ENCODE measurements around the gene CEPT1.
A peak's percentile ranks its signal among the peaks of the same experiment; 100 is the strongest.
"Not testable (repeated sequence)": the region's sequence is repeated elsewhere in the genome, so short reads cannot be mapped to it uniquely, and the experiment has no call there.

Gene CEPT1

DNA sequence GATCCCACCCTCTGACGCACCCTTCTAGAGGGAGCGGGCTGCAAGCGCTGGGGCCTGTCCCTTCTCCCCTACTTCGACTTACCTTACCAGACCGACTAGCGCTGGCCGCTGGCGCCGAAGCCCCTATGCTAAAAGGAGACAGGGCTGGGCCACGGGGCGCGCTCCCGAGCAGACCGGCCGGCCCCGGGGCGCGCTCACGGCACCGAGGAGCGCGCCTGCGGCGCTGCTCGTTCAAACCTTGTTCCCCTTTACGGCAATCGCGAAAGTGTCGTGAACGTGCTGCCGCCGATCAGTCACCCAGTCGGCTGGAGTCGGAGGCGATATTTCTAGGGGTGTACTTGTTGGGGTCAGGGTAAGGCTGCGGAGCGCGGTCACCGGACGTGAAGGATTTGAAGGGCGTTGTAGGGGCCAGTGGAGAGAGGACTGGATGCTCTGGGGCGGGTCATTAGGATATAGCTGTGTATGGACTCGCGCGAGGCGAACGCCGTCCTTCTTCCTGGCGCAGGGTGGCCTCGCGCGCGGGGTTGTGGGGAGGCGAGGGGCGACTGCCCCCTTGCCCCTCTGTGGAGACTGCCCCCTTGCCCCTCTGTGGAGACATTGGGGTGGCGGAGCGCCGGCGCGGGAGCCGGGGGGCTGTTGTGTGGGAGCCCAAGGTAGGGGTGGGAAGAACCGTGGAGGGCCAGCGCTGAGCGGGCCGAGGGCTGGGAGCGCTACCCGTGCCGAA is at the start of gene CEPT1, which contains the start of gene DRAM2:
TSS of gene CEPT1 (plus strand) at position 268 of the 724 bp plus-strand sequence. CDS start 7,492 bp downstream, outside the sequence.
TSS of gene DRAM2 (minus strand) at position 138 of the 724 bp plus-strand sequence. CDS start 8,539 bp downstream, outside the sequence.
- peak; percentile 92 for DNase-seq

DNA sequence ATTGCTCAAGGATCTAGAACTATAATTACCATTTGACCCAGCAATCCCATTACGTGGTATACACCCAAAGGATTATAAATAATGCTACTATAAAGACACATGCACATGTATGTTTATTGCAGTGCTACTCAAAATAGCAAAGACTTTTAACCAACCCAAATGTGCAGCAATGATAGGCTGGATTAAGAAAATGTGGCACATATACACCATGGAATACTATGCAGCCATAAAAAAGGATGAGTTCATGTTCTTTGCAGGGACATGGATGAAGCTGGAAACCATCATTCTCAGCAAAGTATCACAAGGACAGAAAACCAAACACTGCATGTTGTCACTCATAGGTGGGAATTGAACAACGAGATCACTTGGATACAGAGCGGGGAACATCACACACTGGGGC is 44.6 kb upstream of the CEPT1 start:
- DNase-seq: not testable (repeated sequence)

- no peak for DNase-seq
These were observed 42.5 kb upstream of the CEPT1 start for GRCh38 chr1:111097356-111098099.

DNA sequence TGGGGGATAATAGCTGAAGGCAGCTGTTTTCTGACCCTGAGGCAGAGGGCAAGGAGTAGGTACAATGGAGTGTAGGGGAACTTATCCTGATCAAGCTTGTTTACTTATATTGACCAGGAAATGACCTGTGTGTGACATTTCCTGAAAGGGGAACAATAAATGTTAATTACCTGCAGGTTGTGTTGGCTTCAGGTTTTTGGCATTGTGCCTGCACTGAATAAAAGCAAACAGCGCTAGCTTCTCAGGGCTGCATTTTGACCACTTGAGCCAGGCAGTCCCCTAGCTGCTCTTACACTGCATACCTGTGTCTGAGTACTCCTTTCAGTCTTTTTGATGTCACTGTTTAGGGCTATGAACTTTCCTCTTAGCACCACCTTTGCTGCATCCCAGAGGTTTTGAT is 40.7 kb upstream of the CEPT1 start:
- peak; percentile 16 for DNase-seq

DNA sequence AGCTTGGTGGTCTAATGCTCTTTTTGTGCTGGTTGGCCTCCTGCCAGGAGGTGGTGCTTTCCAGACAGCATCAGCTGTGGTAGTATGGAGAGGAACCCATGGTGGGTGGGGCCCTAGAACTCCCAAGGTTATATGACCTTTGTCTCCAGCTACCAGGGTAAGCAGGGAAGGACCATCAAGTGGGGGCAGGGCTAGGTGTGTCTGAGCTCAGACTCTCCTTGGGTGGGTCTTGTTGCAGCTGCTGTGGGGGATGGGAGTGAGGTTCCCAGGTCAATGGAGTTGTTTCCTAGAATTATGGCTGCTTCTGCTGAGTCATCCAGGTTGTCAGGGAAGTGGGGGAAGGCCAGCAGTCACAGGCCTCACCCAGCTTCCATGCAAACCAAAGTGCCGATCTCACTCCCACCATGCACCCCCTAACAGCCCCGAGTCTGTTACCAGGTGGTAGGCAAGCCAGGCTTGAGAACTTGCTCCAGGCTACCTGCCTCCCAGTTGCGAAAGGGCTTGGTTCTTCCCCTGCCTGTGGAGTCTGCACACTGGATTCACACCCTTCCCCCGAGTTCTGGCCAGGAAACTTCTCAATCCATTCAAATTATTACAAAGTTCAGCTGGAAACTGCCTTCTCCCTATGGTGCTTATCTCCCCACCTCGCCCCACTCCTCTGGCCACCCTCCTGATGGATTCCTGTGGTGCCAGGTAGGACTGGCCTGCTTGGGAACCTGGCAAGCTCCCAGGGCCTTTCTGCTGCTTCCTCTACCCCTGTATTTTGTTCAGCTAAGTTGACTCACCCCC is 38.0 kb upstream of the CEPT1 start:
- no peak for DNase-seq

DNA sequence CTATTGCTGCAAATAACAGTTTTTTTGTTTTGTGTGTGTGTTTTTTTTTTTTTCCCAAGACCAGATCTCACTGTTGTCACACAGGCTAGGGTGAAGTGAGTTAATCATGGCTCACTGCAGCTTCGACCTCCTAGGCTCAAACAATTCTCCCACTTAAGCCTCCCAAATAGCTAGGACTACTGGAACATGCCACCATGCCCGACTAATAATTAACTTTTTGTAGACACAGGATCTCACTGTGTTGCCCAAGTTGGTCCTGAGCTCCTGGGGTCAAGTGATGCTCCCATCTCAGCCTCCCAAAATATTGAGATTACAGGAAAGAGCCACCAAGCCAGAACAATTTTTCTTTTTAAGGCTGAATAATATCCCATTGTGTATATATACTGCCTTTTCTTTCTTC is 35.0 kb upstream of the CEPT1 start:
- DNase-seq: no peak

- no peak for DNase-seq
These were observed 29.7 kb upstream of the CEPT1 start for GRCh38 chr1:111110197-111110899.

- no peak for DNase-seq
These were observed 23.5 kb upstream of the CEPT1 start for GRCh38 chr1:111116496-111116895.

GRCh38 chr1:111126354-111126753 is 13.7 kb upstream of the CEPT1 start:
- DNase-seq: no peak

DNA sequence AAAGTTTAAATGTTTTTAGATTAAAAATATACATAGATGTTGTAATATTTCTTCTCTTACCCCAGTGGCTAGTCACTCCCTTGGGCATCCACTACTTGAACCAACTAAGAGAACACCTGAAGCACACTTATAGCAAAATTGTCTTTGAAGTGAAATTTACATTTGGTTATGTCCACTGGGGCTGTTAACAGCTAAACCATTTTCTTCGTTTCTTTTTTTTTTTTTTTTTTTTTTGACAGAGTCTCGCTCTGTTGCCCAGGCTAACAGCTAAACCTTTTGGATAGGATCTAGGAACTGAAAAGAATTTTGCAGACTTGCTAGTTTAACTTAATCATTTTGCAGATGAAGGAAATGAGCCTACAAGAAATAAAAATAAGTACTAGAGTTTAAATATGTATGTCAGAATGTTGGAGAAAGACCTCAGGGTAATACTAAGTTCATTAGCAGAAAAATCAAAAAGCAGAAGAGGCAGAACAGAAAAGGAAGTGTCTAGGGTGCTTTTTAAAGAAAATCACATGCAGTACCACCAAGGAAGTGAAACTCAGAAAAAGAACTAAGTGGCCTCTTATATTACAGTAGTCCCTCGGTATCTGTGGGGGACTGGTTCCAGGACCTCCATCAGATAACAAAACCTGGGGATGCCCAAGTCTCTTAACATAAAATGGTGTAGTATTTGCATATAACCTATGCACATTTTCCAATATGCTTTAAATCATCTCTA is 11.9 kb upstream of the CEPT1 start:
- no peak for DNase-seq

- DNase-seq: no peak
These were observed 10.6 kb upstream of the CEPT1 start for GRCh38 chr1:111129376-111129775.

GRCh38 chr1:111131693-111132092 is 8.3 kb upstream of the CEPT1 start:
- DNase-seq: no peak

DNA sequence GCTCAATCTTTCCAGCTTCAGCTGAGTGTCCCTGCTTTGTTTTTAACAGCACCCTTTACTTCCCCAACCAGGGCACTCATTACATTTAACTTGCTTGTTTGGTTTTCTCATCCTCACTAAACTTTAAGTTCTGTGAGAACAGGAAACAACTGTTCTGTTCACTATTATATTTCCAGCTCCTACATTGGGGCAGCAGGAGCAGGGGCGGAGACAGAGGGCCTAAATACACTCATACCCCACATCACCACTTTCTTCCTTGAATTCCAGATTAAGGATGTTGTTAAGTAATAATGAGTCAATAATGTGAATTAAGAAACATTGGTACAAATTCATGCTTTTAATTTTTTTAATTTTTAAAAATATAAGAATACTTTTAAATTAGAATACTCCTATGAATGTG is 6.2 kb upstream of the CEPT1 start:
- DNase-seq: no peak

- DNase-seq: peak; percentile 79
These were observed 583 bp upstream of the CEPT1 start for GRCh38 chr1:111139324-111139955.

DNA sequence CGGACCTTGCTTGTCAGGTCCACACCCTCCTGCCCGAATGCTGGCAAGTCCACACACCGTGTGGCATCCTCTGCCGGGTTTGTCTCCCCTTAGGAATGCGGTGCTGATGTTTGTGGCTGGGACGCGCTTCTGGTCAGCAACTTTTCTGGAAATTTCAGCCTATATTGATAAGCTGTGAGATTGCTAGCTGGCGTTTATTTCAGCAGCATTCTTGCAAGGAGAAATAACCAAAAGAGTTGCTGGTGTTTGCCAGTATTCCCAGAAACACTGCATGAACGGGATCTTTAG is 601 bp downstream of the CEPT1 start:
- DNase-seq: no peak

DNA sequence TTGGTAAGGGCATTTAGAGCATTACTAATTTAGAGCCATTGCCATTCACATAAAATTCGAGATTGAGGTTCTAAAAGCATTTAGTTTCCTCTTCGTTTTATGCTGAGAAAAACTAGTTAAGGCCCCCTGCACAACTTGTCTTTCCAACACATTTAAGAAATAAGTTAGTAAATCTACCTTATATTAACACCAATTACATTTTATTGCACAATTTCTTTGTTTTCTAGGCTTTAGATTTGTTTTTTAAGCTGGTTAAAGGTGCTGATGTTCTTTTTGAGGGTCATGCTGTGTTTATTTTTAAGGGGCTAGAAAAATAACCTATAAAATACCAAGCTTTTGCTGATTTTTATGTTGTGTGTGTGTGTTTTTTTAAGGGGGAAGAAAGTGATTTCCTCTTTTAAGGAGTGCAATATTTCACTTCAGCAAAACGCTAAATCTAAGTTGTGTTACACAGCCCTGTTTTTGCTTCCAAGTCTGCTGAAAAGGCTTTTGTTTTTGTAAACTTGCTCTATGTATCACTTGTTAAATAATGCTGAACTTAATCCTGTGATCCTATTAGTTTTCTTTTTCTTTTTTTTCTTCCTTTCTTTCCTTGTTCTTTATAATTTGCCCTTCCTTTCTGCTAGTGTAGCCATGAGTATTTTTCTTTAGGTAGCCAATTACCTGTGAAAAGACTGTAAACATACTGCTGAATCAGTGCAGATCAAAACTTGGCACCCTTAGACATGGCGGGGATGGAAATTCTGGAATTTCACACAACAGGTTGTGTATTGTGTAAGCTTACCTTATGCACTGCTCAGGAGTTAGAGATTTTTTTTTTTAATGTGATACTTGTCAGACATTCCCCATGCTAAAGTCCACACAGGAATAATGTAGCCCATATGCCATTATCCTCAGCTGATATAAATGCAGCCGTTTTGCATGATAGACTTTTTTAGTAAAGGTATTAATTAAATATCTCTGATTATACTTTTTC is 1.5 kb downstream of the CEPT1 start:
- no peak for DNase-seq

DNA sequence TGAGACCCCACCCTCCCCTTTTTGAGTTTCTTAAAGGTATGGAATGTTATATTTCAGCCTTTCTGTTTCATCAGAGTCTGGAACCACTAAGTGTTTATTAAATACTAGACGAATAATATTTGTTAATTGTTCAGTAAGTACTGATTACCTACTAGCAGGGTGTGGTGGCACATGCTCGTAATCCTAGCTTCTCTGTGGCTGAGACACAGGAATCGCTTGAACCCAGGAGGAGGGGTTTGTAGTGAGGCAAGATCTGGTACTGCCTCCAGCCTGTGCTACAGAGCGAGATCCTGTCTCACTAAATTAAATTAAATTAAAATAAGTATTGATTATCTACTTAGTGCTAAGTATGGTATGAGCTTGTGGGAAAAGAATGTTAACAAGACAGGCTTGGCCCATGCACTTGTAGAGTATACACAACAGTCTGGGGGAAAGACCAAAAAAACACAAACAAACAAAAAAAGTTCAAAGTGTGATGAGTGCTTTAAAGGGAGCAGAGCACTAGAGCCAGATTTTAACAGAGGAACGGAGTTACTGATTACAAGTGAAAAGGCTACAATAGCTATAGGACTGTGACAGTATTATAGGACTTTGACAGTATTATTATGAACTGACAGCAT is 2.4 kb downstream of the CEPT1 start:
- no peak for DNase-seq

GRCh38 chr1:111145542-111145941 is 5.5 kb downstream of the CEPT1 start:
- DNase-seq: no peak

GRCh38 chr1:111145963-111146768 is 6.1 kb downstream of the CEPT1 start:
- DNase-seq: no peak
